ENCODE results near the gene PCAT7.

DNA sequence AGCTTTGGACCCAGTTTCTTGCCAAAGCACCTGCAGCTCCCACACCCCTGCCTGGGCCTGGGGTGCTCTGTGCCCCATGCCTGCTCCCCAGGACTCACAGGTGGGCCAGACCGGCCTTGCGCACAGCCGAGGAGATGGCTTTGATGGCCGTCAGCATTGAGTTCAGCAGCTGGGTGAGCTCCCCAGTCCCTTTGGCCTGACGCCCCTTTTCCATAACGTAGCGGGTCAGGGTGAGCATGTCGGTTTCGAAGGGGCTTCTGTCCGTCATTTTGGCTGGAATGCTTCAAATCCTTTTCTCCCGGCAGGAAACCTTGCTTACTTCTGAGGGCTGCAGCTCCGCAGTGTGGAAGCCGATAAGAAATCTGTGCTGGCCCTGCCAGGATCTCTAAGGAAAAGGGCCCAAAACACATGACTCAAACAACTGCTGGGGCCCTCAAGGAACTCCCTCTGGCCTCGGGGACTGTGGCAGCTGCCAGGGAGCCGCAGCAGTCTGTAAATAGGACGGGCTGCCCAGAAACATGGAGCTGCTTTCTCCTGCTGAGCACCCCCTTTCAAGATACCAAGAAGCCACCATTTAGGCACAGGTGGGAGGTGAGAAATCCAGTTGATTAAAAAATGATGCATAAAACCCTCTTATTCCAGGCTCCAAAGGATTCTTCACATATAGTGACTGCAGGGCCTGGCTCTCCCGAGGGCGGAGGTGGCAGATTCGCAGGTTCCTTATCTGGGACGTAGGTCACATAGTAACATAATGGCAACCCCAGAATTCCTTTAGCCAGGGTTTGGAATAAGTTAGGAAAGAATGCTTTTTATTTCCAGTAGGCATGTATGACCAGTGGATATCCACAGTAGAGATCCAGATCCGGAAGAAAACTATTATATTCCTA, 38.8 kb downstream of the PCAT7 start, which contains the start of gene FBP2:
- TF ChIP-seq EZH2phosphoT487 (IDR thresholded peaks at IDR 0.05; ENCODE audit: insufficient read depth, low read depth) (no peak), EZH2 (IDR thresholded peaks at IDR 0.05; ENCODE audit: insufficient read depth, poor library complexity, severe bottlenecking) (no peak)
